Measurements from ENCODE around the gene TNRC6A.
"Not testable (repeated sequence)": the region's sequence is repeated elsewhere in the genome, so short reads cannot be mapped to it uniquely, and the experiment has no call there.

The TNRC6A gene

GRCh38 chr16:24815021-24815420 lies 85.6 kb downstream of the TNRC6A start:
- no peak for DNase-seq (ENCODE audit: low spot score)

- DNase-seq (ENCODE audit: low spot score): no peak
Measured at GRCh38 chr16:24816688-24817087, 87.2 kb downstream of the TNRC6A start.

- no peak for DNase-seq (ENCODE audit: low spot score)
Measured at GRCh38 chr16:24819462-24820040, 90.1 kb downstream of the TNRC6A start.

GRCh38 chr16:24820522-24820921 lies 91.1 kb downstream of the TNRC6A start:
- no peak for DNase-seq (ENCODE audit: low spot score)

GRCh38 chr16:24821129-24821528 lies 91.7 kb downstream of the TNRC6A start:
- no peak for DNase-seq (ENCODE audit: low spot score)

GRCh38 chr16:24822542-24822941 lies 93.1 kb downstream of the TNRC6A start:
- no peak for DNase-seq (ENCODE audit: low spot score)

GRCh38 chr16:24822974-24823373 lies 93.5 kb downstream of the TNRC6A start:
- no peak for DNase-seq (ENCODE audit: low spot score)

GRCh38 chr16:24825696-24826095 lies 96.2 kb downstream of the TNRC6A start:
- DNase-seq (ENCODE audit: low spot score): no peak

- no peak for DNase-seq (ENCODE audit: low spot score)
Measured at GRCh38 chr16:24826096-24826690, 96.7 kb downstream of the TNRC6A start.

GRCh38 chr16:24826817-24827566 lies 97.5 kb downstream of the TNRC6A start:
- DNase-seq (ENCODE audit: low spot score): no peak

- DNase-seq (ENCODE audit: low spot score): no peak
Measured at GRCh38 chr16:24829153-24829552, 99.7 kb downstream of the TNRC6A start.

GRCh38 chr16:24833352-24833751 lies 103.9 kb downstream of the TNRC6A start:
- DNase-seq (ENCODE audit: low spot score): no peak

GRCh38 chr16:24834459-24835335 lies 105.2 kb downstream of the TNRC6A start:
- peak; percentile 31 for DNase-seq (ENCODE audit: low spot score)

- DNase-seq (ENCODE audit: low spot score): no peak
Measured at GRCh38 chr16:24836836-24837235, 107.4 kb downstream of the TNRC6A start.

- DNase-seq (ENCODE audit: low spot score): no peak
Measured at GRCh38 chr16:24837969-24838368, 108.5 kb downstream of the TNRC6A start.

- DNase-seq (ENCODE audit: low spot score): peak; percentile 5
Measured at GRCh38 chr16:24838554-24839266, 109.3 kb downstream of the TNRC6A start.

- DNase-seq (ENCODE audit: low spot score): no peak
Measured at GRCh38 chr16:24839347-24839972, 110.0 kb downstream of the TNRC6A start.

GRCh38 chr16:24841291-24841690 lies 111.8 kb downstream of the TNRC6A start:
- no peak for DNase-seq (ENCODE audit: low spot score)

- peak; percentile 25 for DNase-seq (ENCODE audit: low spot score)
Measured at GRCh38 chr16:24844101-24845030, 114.9 kb downstream of the TNRC6A start.

- DNase-seq (ENCODE audit: low spot score): not testable (repeated sequence)
Measured at GRCh38 chr16:24845031-24845365, 115.5 kb downstream of the TNRC6A start.
